VCaP (cell line): ENCODE measurements around the gene PHF8.

Experiments used
- H3K27ac ChIP-seq: fragments of 450-650 bp; 2 replicates; pipeline ENCODE4 v1.5.1; 2017
- CTCF ChIP-seq: fragments of 450-650 bp; conservative IDR thresholded peaks from 2 replicates; pipeline ENCODE4 v1.5.1; 2017; ENCODE audit warnings: mild to moderate bottlenecking, moderate library complexity

Gene PHF8

GRCh38 chrX:54045563-54046228 is 1.4 kb upstream of the PHF8 start:
- TF ChIP-seq CTCF = no peak
- H3K27ac ChIP-seq = peak overlapping the region; percentile 87

GRCh38 chrX:54044877-54045338 is 635 bp upstream of the PHF8 start:
- no peak for TF ChIP-seq CTCF
- H3K27ac ChIP-seq = peak overlapping the region; percentile 87

- no peak for TF ChIP-seq CTCF
- H3K27ac ChIP-seq = peak overlapping the region; percentile 87
Observed at GRCh38 chrX:54043541-54044125, 640 bp downstream of the PHF8 start.

- H3K27ac ChIP-seq = peak overlapping the region; percentile 87
- no peak for TF ChIP-seq CTCF
Observed at GRCh38 chrX:54043056-54043455, 1.2 kb downstream of the PHF8 start.

- H3K27ac ChIP-seq = peak overlapping the region; percentile 87
- peak; percentile 21; the same call in 1 of the 2 replicates for TF ChIP-seq CTCF
Observed at GRCh38 chrX:54042609-54043021, 1.7 kb downstream of the PHF8 start.

GRCh38 chrX:54030329-54030728 is 13.9 kb downstream of the PHF8 start:
- TF ChIP-seq CTCF = no peak
- H3K27ac ChIP-seq = peak overlapping the region; percentile 46

- peak overlapping the region; percentile 46 for H3K27ac ChIP-seq
- no peak for TF ChIP-seq CTCF
Observed at GRCh38 chrX:54029529-54030143, 14.6 kb downstream of the PHF8 start.
